Measurements from ENCODE around the gene SLC35F3.

Gene SLC35F3

GRCh38 chr1:234040446-234041317, 136.2 kb downstream of the SLC35F3 start:
- no peak for DNase-seq (ENCODE audit: low spot score)

GRCh38 chr1:234044079-234044478, 139.6 kb downstream of the SLC35F3 start:
- DNase-seq (ENCODE audit: low spot score), result no peak

GRCh38 chr1:234047123-234047522, 142.6 kb downstream of the SLC35F3 start:
- peak; percentile 41 for DNase-seq (ENCODE audit: low spot score)

GRCh38 chr1:234062166-234062565, 157.7 kb downstream of the SLC35F3 start:
- DNase-seq (ENCODE audit: low spot score), result no peak

GRCh38 chr1:234065794-234066447, 161.4 kb downstream of the SLC35F3 start:
- peak; percentile 76 for DNase-seq (ENCODE audit: low spot score)

GRCh38 chr1:234067581-234068337, 163.3 kb downstream of the SLC35F3 start:
- DNase-seq (ENCODE audit: low spot score), result no peak

- peak; percentile 37 for DNase-seq (ENCODE audit: low spot score)
Measured at GRCh38 chr1:234069760-234070159, 165.3 kb downstream of the SLC35F3 start.

- DNase-seq (ENCODE audit: low spot score), result no peak
Measured at GRCh38 chr1:234072793-234073192, 168.3 kb downstream of the SLC35F3 start.

- DNase-seq (ENCODE audit: low spot score), result no peak
Measured at GRCh38 chr1:234078143-234078542, 173.7 kb downstream of the SLC35F3 start.

- DNase-seq (ENCODE audit: low spot score), result no peak
Measured at GRCh38 chr1:234079896-234080295, 175.4 kb downstream of the SLC35F3 start.

- DNase-seq (ENCODE audit: low spot score), result no peak
Measured at GRCh38 chr1:234083460-234083859, 179.0 kb downstream of the SLC35F3 start.

- no peak for DNase-seq (ENCODE audit: low spot score)
Measured at GRCh38 chr1:234089396-234089795, 184.9 kb downstream of the SLC35F3 start.

GRCh38 chr1:234090212-234091064, 186.0 kb downstream of the SLC35F3 start:
- no peak for DNase-seq (ENCODE audit: low spot score)

GRCh38 chr1:234091065-234091401, 186.6 kb downstream of the SLC35F3 start:
- DNase-seq (ENCODE audit: low spot score), result no peak

- DNase-seq (ENCODE audit: low spot score), result no peak
Measured at GRCh38 chr1:234091876-234092275, 187.4 kb downstream of the SLC35F3 start.

GRCh38 chr1:234093107-234093506, 188.6 kb downstream of the SLC35F3 start:
- no peak for DNase-seq (ENCODE audit: low spot score)

GRCh38 chr1:234093741-234094140, 189.3 kb downstream of the SLC35F3 start:
- no peak for DNase-seq (ENCODE audit: low spot score)

- no peak for DNase-seq (ENCODE audit: low spot score)
Measured at GRCh38 chr1:234094172-234094571, 189.7 kb downstream of the SLC35F3 start.

- no peak for DNase-seq (ENCODE audit: low spot score)
Measured at GRCh38 chr1:234096161-234096770, 191.8 kb downstream of the SLC35F3 start.

GRCh38 chr1:234102583-234102982, 198.1 kb downstream of the SLC35F3 start:
- DNase-seq (ENCODE audit: low spot score), result no peak

GRCh38 chr1:234103198-234103597, 198.7 kb downstream of the SLC35F3 start:
- DNase-seq (ENCODE audit: low spot score), result no peak
